Breast epithelium (tissue), 4 donors: ENCODE data around the gene LAMC2. TPM values are rescaled to one million over a fixed set of nuclear protein-coding genes. Genes with fewer than 3 reads are reported as not detected.
A peak's percentile ranks its signal among the peaks of the same experiment; 100 is the strongest.

Source experiments
- DNase-seq, 2 donors: peaks; one replicate each; pipeline ENCODE4 v3.0.0-alpha.2; 2019; ENCODE audit warnings: low spot score in 2 of 2
- H3K27ac ChIP-seq, 2 donors: fragments of 200-600 bp; sonication (generic) in 1 of 2; one replicate each; pipeline ENCODE4 v1.5.1; 2016 to 2019; ENCODE audit warnings: mild to moderate bottlenecking in 1 of 2
- H3K27me3 ChIP-seq, 2 donors: fragments of 200-600 bp; sonication (generic) in 1 of 2; one replicate each; pipeline versions ENCODE4 v1.5.1 to v1.6.0; 2017 to 2019; ENCODE audit warnings: control low read depth in 1 of 2, mild to moderate bottlenecking in 1 of 2
- H3K36me3 ChIP-seq: fragments of 200-600 bp; one replicate; pipeline ENCODE4 v1.5.1; 2019
- H3K4me1 ChIP-seq, 2 donors: fragments of 200-600 bp; sonication (generic); one replicate each; pipeline ENCODE4 v1.5.1; 2016 to 2019; ENCODE audit warnings: control low read depth in 1 of 2
- H3K4me3 ChIP-seq, 3 donors: fragments of 200-600 bp; sonication (generic); 1 replicate in 2 of 3; 2 replicates in 1 of 3; pipeline ENCODE4 v1.5.1; 2016 to 2019; ENCODE audit warnings: mild to moderate bottlenecking in 3 of 3, moderate library complexity in 2 of 3
- H3K9me3 ChIP-seq, 2 donors: fragments of 200-600 bp; sonication (generic) in 1 of 2; one replicate each; pipeline ENCODE4 v1.5.1; 2016 to 2019; ENCODE audit warnings: control low read depth in 1 of 2
- CTCF ChIP-seq, 3 donors: fragments of 450-650 bp; IDR thresholded peaks; one replicate each; pipeline ENCODE4 v1.5.1; 2016 to 2017; ENCODE audit warnings: antibody characterized with exemption in 3 of 3, mild to moderate bottlenecking in 3 of 3, moderate library complexity in 3 of 3
- POLR2A ChIP-seq: fragments of 450-650 bp; IDR thresholded peaks from one replicate; pipeline ENCODE4 v1.6.1; 2016; ENCODE audit warnings: antibody characterized with exemption, mild to moderate bottlenecking, moderate library complexity
- POLR2AphosphoS5 ChIP-seq, 3 donors: sonication (generic); formaldehyde crosslinking; IDR thresholded peaks; one replicate each; pipeline ENCODE4 v1.6.1; 2017; ENCODE audit warnings: antibody characterized with exemption in 3 of 3
- intact Hi-C: fragments of 100-400 bp; cut with DNase I; formaldehyde crosslinking; loops from one replicate; pipeline ENCODE4 v1.15.1; 2023; ENCODE audit warnings: low total_unique reads
- total RNA-seq, 3 donors: library from RNA; depleted of rRNA; stranded (reverse); fragments of >200 nt; gene quantifications; one replicate each; pipeline ENCODE4 v1.1.0, GENCODE V29; 2016

Gene LAMC2
- total RNA-seq, 3 donors from 2014 or later: 3.0 to 20.3 (median 16.4) TPM

GRCh38 chr1:183282101-183282855 lies 96.2 kb downstream of the LAMC2 start:
- no peak for TF ChIP-seq POLR2AphosphoS5 (IDR thresholded peaks at IDR 0.05)
- no peak for TF ChIP-seq CTCF (IDR thresholded peaks at IDR 0.05)
- no peak for TF ChIP-seq POLR2A
- H3K9me3 ChIP-seq: no peaks in the 10 kb centered on the region
- no peak overlapping the region for H3K4me3 ChIP-seq
- intact Hi-C loops: no loop called here
- H3K27ac ChIP-seq: peak overlapping the region; percentile 77 to 86
- no peaks in the 10 kb centered on the region for H3K36me3 ChIP-seq
- DNase-seq: no peak
- H3K27me3 ChIP-seq: no peaks in the 10 kb centered on the region
- peaks cover 4 to 13% of the 10 kb centered on the region in 2 donors for H3K4me1 ChIP-seq

- DNase-seq: no peak
- H3K27ac ChIP-seq: peak overlapping the region; percentile 31 to 65
- H3K27me3 ChIP-seq: no peaks in the 10 kb centered on the region
- intact Hi-C loops: no loop called here
- no peaks in the 10 kb centered on the region for H3K36me3 ChIP-seq
- no peaks in the 10 kb centered on the region for H3K9me3 ChIP-seq
- H3K4me3 ChIP-seq: no peak overlapping the region
- TF ChIP-seq POLR2AphosphoS5 (IDR thresholded peaks at IDR 0.05) (no peak), POLR2A (no peak), CTCF (IDR thresholded peaks at IDR 0.05) (no peak)
- peaks cover 4 to 13% of the 10 kb centered on the region in 2 donors for H3K4me1 ChIP-seq
Observed at GRCh38 chr1:183283286-183283685, 97.2 kb downstream of the LAMC2 start.

GRCh38 chr1:183284086-183284485 lies 98.0 kb downstream of the LAMC2 start:
- Histone ChIP-seq H3K4me1 (peaks cover 4 to 9% of the 10 kb centered on the region in 2 donors), H3K4me3 (no peak overlapping the region), H3K27me3 (no peaks in the 10 kb centered on the region), H3K27ac (peak overlapping the region; percentile 8 to 65), H3K36me3 (no peaks in the 10 kb centered on the region), H3K9me3 (no peaks in the 10 kb centered on the region)
- intact Hi-C loops: no loop called here
- no peak for DNase-seq
- no peak for TF ChIP-seq POLR2A
- TF ChIP-seq POLR2AphosphoS5 (IDR thresholded peaks at IDR 0.05): no peak
- TF ChIP-seq CTCF (IDR thresholded peaks at IDR 0.05): no peak

- intact Hi-C loops: no loop called here
- no peak overlapping the region for H3K4me3 ChIP-seq
- H3K36me3 ChIP-seq: no peaks in the 10 kb centered on the region
- no peak for TF ChIP-seq POLR2A
- no peak for TF ChIP-seq CTCF (IDR thresholded peaks at IDR 0.05)
- no peak for TF ChIP-seq POLR2AphosphoS5 (IDR thresholded peaks at IDR 0.05)
- H3K27me3 ChIP-seq: no peaks in the 10 kb centered on the region
- H3K9me3 ChIP-seq: no peaks in the 10 kb centered on the region
- DNase-seq: no peak
- no peak overlapping the region for H3K27ac ChIP-seq
- peaks cover 0 to 9% of the 10 kb centered on the region in 2 donors for H3K4me1 ChIP-seq
Observed at GRCh38 chr1:183285256-183285655, 99.2 kb downstream of the LAMC2 start.

GRCh38 chr1:183285746-183286145 lies 99.7 kb downstream of the LAMC2 start:
- H3K36me3 ChIP-seq: no peaks in the 10 kb centered on the region
- no peak for DNase-seq
- TF ChIP-seq CTCF (IDR thresholded peaks at IDR 0.05): no peak
- TF ChIP-seq POLR2A: no peak
- no peak for TF ChIP-seq POLR2AphosphoS5 (IDR thresholded peaks at IDR 0.05)
- intact Hi-C loops: no loop called here
- H3K27me3 ChIP-seq: no peaks in the 10 kb centered on the region
- no peaks in the 10 kb centered on the region for H3K9me3 ChIP-seq
- no peak overlapping the region for H3K4me3 ChIP-seq
- no peak overlapping the region for H3K27ac ChIP-seq
- peaks cover 0 to 9% of the 10 kb centered on the region in 2 donors for H3K4me1 ChIP-seq
